H9 (cell line): ENCODE measurements around the gene AGBL4. TPM values are rescaled to one million over a fixed set of nuclear protein-coding genes. Genes with fewer than 3 reads are reported as not detected.

ENCODE experiments used
- DNase-seq: peaks from one replicate; pipeline ENCODE4 v3.0.0-alpha.2; 2017
- H2AFZ ChIP-seq: one replicate; pipeline ENCODE4 v1.6.1; 2013; ENCODE audit warnings: mild to moderate bottlenecking, low read length, control low read depth, moderate library complexity
- H2AK5ac ChIP-seq: 2 replicates; pipeline ENCODE4 v1.6.1; 2013; ENCODE audit warnings: low read length, control low read depth, mixed read lengths; ENCODE audit not compliant: insufficient read length
- H2BK120ac ChIP-seq: one replicate; pipeline ENCODE4 v1.6.1; 2013; ENCODE audit warnings: low read depth, mild to moderate bottlenecking, low read length, control low read depth, inconsistent platforms; ENCODE audit not compliant: poor library complexity, severe bottlenecking
- H2BK12ac ChIP-seq: 2 replicates; pipeline ENCODE4 v1.6.1; 2013; ENCODE audit warnings: low read length, control low read depth, mixed read lengths, low read depth; ENCODE audit not compliant: insufficient read length
- H2BK15ac ChIP-seq: 2 replicates; pipeline ENCODE4 v1.6.1; 2013; ENCODE audit warnings: low read depth, low read length, control low read depth
- H2BK20ac ChIP-seq: one replicate; pipeline ENCODE4 v1.6.1; 2013; ENCODE audit warnings: low read depth, mild to moderate bottlenecking, low read length, control low read depth, inconsistent platforms; ENCODE audit not compliant: poor library complexity, severe bottlenecking
- H2BK5ac ChIP-seq: 2 replicates; pipeline ENCODE4 v1.6.1; 2013; ENCODE audit warnings: low read length, control low read depth, mixed read lengths; ENCODE audit not compliant: insufficient read length
- H3K14ac ChIP-seq: 2 replicates; pipeline ENCODE4 v1.6.1; 2013; ENCODE audit warnings: low read length, control low read depth; ENCODE audit not compliant: insufficient read depth
- H3K18ac ChIP-seq: 2 replicates; pipeline ENCODE4 v1.6.1; 2013; ENCODE audit warnings: low read depth, mild to moderate bottlenecking, mixed read lengths, low read length, control low read depth; ENCODE audit not compliant: insufficient read length
- H3K23ac ChIP-seq: 2 replicates; pipeline ENCODE4 v1.6.1; 2013; ENCODE audit warnings: low read length, control low read depth, mixed read lengths, low read depth; ENCODE audit not compliant: insufficient read length
- H3K23me2 ChIP-seq: 2 replicates; pipeline ENCODE4 v1.6.1; 2013; ENCODE audit warnings: low read depth, mild to moderate bottlenecking, mixed read lengths, low read length, control low read depth; ENCODE audit not compliant: insufficient read length, poor library complexity, severe bottlenecking
- H3K27ac ChIP-seq: 2 replicates; pipeline ENCODE4 v1.5.1; 2013; ENCODE audit warnings: low read length, control low read depth, mixed read lengths, low read depth; ENCODE audit not compliant: insufficient read length
- H3K27me3 ChIP-seq: 2 replicates; pipeline ENCODE4 v1.6.1; 2013; ENCODE audit warnings: low read length, control low read depth, inconsistent platforms; ENCODE audit not compliant: insufficient read depth
- H3K4ac ChIP-seq: 2 replicates; pipeline ENCODE4 v1.6.1; 2013; ENCODE audit warnings: low read depth, mild to moderate bottlenecking, control low read depth, inconsistent platforms, low read length, moderate library complexity
- H3K4me1 ChIP-seq: 2 replicates; pipeline ENCODE4 v1.6.1; 2013; ENCODE audit warnings: low read length, control low read depth, inconsistent platforms; ENCODE audit not compliant: insufficient read depth
- H3K4me2 ChIP-seq: 2 replicates; pipeline ENCODE4 v1.6.1; 2013; ENCODE audit warnings: low read length, control low read depth, mixed read lengths; ENCODE audit not compliant: insufficient read length, insufficient read depth
- H3K56ac ChIP-seq: 2 replicates; pipeline ENCODE4 v1.6.1; 2013; ENCODE audit warnings: low read depth, mild to moderate bottlenecking, mixed read lengths, low read length, control low read depth; ENCODE audit not compliant: insufficient read length
- H3K79me1 ChIP-seq: 2 replicates; pipeline ENCODE4 v1.6.1; 2013; ENCODE audit warnings: low read depth, mild to moderate bottlenecking, moderate library complexity, low read length, control low read depth, inconsistent platforms; ENCODE audit not compliant: insufficient read depth, poor library complexity, severe bottlenecking
- H3K79me2 ChIP-seq: 2 replicates; pipeline ENCODE4 v1.6.1; 2013; ENCODE audit warnings: low read length, control low read depth, inconsistent platforms; ENCODE audit not compliant: insufficient read depth
- H3K9ac ChIP-seq: 2 replicates; pipeline ENCODE4 v1.6.1; 2013; ENCODE audit warnings: low read length, control low read depth, mixed read lengths; ENCODE audit not compliant: insufficient read length; ENCODE audit errors: extremely low read depth
- H3K9me3 ChIP-seq: one replicate; pipeline ENCODE4 v1.6.1; 2013; ENCODE audit warnings: low read depth, low read length, inconsistent platforms; ENCODE audit not compliant: control insufficient read depth
- H3T11ph ChIP-seq: one replicate; pipeline ENCODE4 v1.6.1; 2013; ENCODE audit warnings: mild to moderate bottlenecking, low read length, control low read depth, inconsistent platforms
- H4K20me1 ChIP-seq: one replicate; pipeline ENCODE4 v1.6.1; 2013; ENCODE audit not compliant: control insufficient read depth, insufficient read length, insufficient read depth
- H4K5ac ChIP-seq: 2 replicates; pipeline ENCODE4 v1.6.1; 2013; ENCODE audit warnings: low read depth, mild to moderate bottlenecking, mixed read lengths, low read length, control low read depth; ENCODE audit not compliant: insufficient read length
- H4K8ac ChIP-seq: replicated peaks from 2 replicates; pipeline ENCODE4 v1.6.1; 2013; ENCODE audit warnings: low read length, control low read depth, mixed read lengths, low read depth; ENCODE audit not compliant: insufficient read length
- H4K91ac ChIP-seq: 2 replicates; pipeline ENCODE4 v1.6.1; 2013; ENCODE audit warnings: low read depth, mild to moderate bottlenecking, moderate library complexity, mixed read lengths, low read length, control low read depth; ENCODE audit not compliant: insufficient read length
- H3K27ac Mint-ChIP-seq, 3 experiments: 2 replicates in 2 of 3; 3 replicates in 1 of 3; pipeline ENCODE4 v1.8.0; 2020 to 2021; ENCODE audit warnings: mixed read lengths in 3 of 3, mild to moderate bottlenecking in 1 of 3, moderate library complexity in 1 of 3
- H3K27me3 Mint-ChIP-seq: 2 replicates; pipeline ENCODE4 v1.8.0; 2021; ENCODE audit warnings: low read depth, mild to moderate bottlenecking, moderate library complexity, mixed read lengths
- H3K36me3 Mint-ChIP-seq, 3 experiments: 2 replicates in 2 of 3; 3 replicates in 1 of 3; pipeline ENCODE4 v1.8.0; 2020 to 2021; ENCODE audit warnings: low read depth in 3 of 3, mixed read lengths in 3 of 3; ENCODE audit not compliant: insufficient read depth in 1 of 3
- H3K4me1 Mint-ChIP-seq, 2 experiments: 2 replicates each; pipeline ENCODE4 v1.8.0; 2020; ENCODE audit warnings: mixed read lengths in 2 of 2
- H3K4me3 Mint-ChIP-seq, 2 experiments: 2 replicates in 1 of 2; 3 replicates in 1 of 2; pipeline ENCODE4 v1.8.0; 2020 to 2021; ENCODE audit warnings: mild to moderate bottlenecking in 2 of 2, mixed read lengths in 2 of 2, moderate library complexity in 1 of 2
- H3K9me3 Mint-ChIP-seq, 2 experiments: 2 replicates in 1 of 2; 3 replicates in 1 of 2; pipeline ENCODE4 v1.8.0; 2020; ENCODE audit warnings: mild to moderate bottlenecking in 2 of 2, mixed read lengths in 2 of 2, moderate library complexity in 1 of 2
- CTCF ChIP-seq: fragments of 200-600 bp; sonication (generic); conservative IDR thresholded peaks from 3 replicates; pipeline ENCODE4 v1.8.0; 2021; ENCODE audit warnings: antibody characterized with exemption, mild to moderate bottlenecking
- total RNA-seq: library from RNA; stranded (reverse); gene quantifications from 2 replicates; pipeline ENCODE4 v1.2.1, GENCODE V29; 2021

The AGBL4 gene
- total RNA-seq, 1 experiment from 2014 or later: not detected

- Histone ChIP-seq H4K91ac (no peak overlapping the region), H4K20me1 (no peaks in the 10 kb centered on the region), H3K23me2 (no peaks in the 10 kb centered on the region), H3K27ac (no peak overlapping the region), H4K8ac (no peak overlapping the region), H2AFZ (no peak overlapping the region), H3K4me2 (no peak overlapping the region), H3K18ac (no peak overlapping the region), H4K5ac (no peak overlapping the region), H2BK120ac (no peak overlapping the region), H3K79me1 (no peaks in the 10 kb centered on the region), H3K9me3 (no peaks in the 10 kb centered on the region), H3K4ac (no peak overlapping the region), H2BK15ac (no peak overlapping the region), H2BK5ac (no peak overlapping the region), H3K56ac (no peak overlapping the region), H3T11ph (no peak overlapping the region), H3K27me3 (no peaks in the 10 kb centered on the region), H3K14ac (no peak overlapping the region), H3K79me2 (no peaks in the 10 kb centered on the region), H3K9ac (no peak overlapping the region), H2AK5ac (no peak overlapping the region), H3K23ac (no peak overlapping the region), H3K4me1 (no peaks in the 10 kb centered on the region), H2BK20ac (no peak overlapping the region), H2BK12ac (no peak overlapping the region)
- Mint-ChIP-seq H3K9me3 (peaks cover 13 to 65% of the 10 kb centered on the region in 2 experiments), H3K4me1 (no peaks in the 10 kb centered on the region), H3K27ac (no peak overlapping the region), H3K36me3 (peaks cover 0 to 2% (median 0%) of the 10 kb centered on the region in 3 experiments; a peak in 1 of 7 replicates), H3K4me3 (no peak overlapping the region), H3K27me3 (no peaks in the 10 kb centered on the region)
- TF ChIP-seq CTCF: no peak
- no peak for DNase-seq
Measured at GRCh38 chr1:48924099-48924498, 1099.7 kb downstream of the AGBL4 start.
